ENCODE data around the gene ABCG1.

The ABCG1 gene

DNA sequence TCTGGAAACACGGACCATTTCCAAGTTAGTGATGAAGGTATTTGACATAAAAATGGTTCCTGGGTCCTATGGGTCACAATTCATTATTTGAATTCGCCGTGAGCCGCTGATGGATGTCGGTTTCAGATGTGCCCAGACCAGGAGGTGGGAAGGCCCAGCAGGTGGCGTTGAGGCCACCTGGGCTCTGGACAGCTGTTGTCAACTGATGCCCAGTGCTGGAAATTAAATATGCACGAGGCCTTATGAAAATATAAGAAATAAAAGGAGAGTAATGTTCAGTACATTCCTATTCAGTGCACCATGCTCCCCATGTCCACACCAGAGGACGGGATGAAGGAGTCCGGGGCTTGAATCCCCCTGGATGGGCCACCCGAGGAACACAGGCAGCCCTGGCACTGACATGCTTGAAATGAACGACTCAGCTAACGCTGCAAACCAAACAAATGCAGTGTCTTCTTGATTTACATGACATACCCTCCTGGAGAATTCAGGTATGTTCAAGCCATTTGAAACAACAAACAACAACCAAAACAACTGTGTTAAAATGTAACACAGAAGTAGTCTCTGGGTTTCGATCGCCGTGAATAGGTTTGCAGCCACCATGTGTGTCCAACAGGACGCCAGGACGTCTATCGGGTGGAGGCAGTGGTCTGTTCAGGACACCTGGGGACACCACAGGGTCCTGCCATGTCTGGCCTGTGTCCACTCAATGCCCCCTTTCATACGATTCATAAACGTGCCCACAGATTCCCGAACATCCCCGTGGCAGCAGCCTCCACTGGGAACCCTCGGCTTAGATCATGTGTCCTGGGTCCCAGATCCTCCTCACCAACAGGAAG lies 90.2 kb downstream of the ABCG1 start:
- peaks cover 6% of the 10 kb centered on the region; the same call in 1 of the 2 replicates for H3K27me3 ChIP-seq (ENCODE audit: insufficient read depth, low read length)
- no peaks in the 10 kb centered on the region for H3K79me2 ChIP-seq (ENCODE audit: insufficient read depth, low read length)
- no peaks in the 10 kb centered on the region for H3K9me3 ChIP-seq (ENCODE audit: low read length)
- H3K4me2 ChIP-seq (ENCODE audit: low read length): no peak overlapping the region
- TF ChIP-seq EZH2 (IDR thresholded peaks at IDR 0.05; ENCODE audit: borderline replicate concordance, low read length): no peak
- TF ChIP-seq, protein P1, sequence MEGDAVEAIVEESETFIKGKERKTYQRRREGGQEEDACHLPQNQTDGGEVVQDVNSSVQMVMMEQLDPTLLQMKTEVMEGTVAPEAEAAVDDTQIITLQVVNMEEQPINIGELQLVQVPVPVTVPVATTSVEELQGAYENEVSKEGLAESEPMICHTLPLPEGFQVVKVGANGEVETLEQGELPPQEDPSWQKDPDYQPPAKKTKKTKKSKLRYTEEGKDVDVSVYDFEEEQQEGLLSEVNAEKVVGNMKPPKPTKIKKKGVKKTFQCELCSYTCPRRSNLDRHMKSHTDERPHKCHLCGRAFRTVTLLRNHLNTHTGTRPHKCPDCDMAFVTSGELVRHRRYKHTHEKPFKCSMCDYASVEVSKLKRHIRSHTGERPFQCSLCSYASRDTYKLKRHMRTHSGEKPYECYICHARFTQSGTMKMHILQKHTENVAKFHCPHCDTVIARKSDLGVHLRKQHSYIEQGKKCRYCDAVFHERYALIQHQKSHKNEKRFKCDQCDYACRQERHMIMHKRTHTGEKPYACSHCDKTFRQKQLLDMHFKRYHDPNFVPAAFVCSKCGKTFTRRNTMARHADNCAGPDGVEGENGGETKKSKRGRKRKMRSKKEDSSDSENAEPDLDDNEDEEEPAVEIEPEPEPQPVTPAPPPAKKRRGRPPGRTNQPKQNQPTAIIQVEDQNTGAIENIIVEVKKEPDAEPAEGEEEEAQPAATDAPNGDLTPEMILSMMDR (IDR thresholded peaks at IDR 0.05; ENCODE audit: low read length): no peak; the same call in 1 of the 2 replicates
- no peaks in the 10 kb centered on the region for H4K20me1 ChIP-seq (ENCODE audit: insufficient read depth, low read length)
- no peaks in the 10 kb centered on the region for H3K9me2 ChIP-seq (ENCODE audit: low read depth, low read length)
- H3K9ac ChIP-seq (ENCODE audit: low read length): no peak overlapping the region
- no peak overlapping the region for H2AFZ ChIP-seq (ENCODE audit: low read length)
- H3K4me1 ChIP-seq (ENCODE audit: insufficient read depth, low read length, severe bottlenecking): no peaks in the 10 kb centered on the region
- no peak overlapping the region for H3K4me3 ChIP-seq (ENCODE audit: low read depth, low read length, poor library complexity, severe bottlenecking)
- no peak overlapping the region for H3K27ac ChIP-seq (ENCODE audit: low read depth, low read length, poor library complexity, severe bottlenecking)
- no peaks in the 10 kb centered on the region for H3K36me3 ChIP-seq (ENCODE audit: insufficient read depth, low read length)
- no peaks in the 10 kb centered on the region for H3F3A ChIP-seq (ENCODE audit: insufficient read depth, low read length)

GRCh38 chr21:42309753-42310213 lies 90.8 kb downstream of the ABCG1 start:
- Histone ChIP-seq H3K4me2 (ENCODE audit: low read length) (no peak overlapping the region), H3K27me3 (ENCODE audit: insufficient read depth, low read length) (peaks cover 6% of the 10 kb centered on the region; the same call in 1 of the 2 replicates), H3F3A (ENCODE audit: insufficient read depth, low read length) (no peaks in the 10 kb centered on the region), H3K36me3 (ENCODE audit: insufficient read depth, low read length) (no peaks in the 10 kb centered on the region), H3K9ac (ENCODE audit: low read length) (no peak overlapping the region), H3K9me3 (ENCODE audit: low read length) (no peaks in the 10 kb centered on the region), H4K20me1 (ENCODE audit: insufficient read depth, low read length) (no peaks in the 10 kb centered on the region), H3K4me3 (ENCODE audit: low read depth, low read length, poor library complexity, severe bottlenecking) (no peak overlapping the region), H3K79me2 (ENCODE audit: insufficient read depth, low read length) (no peaks in the 10 kb centered on the region), H3K27ac (ENCODE audit: low read depth, low read length, poor library complexity, severe bottlenecking) (no peak overlapping the region), H2AFZ (ENCODE audit: low read length) (no peak overlapping the region), H3K4me1 (ENCODE audit: insufficient read depth, low read length, severe bottlenecking) (no peaks in the 10 kb centered on the region), H3K9me2 (ENCODE audit: low read depth, low read length) (no peaks in the 10 kb centered on the region)
- TF ChIP-seq, protein P1 (IDR thresholded peaks at IDR 0.05; ENCODE audit: low read length): peak; percentile 76
- no peak for TF ChIP-seq EZH2 (IDR thresholded peaks at IDR 0.05; ENCODE audit: borderline replicate concordance, low read length)

DNA sequence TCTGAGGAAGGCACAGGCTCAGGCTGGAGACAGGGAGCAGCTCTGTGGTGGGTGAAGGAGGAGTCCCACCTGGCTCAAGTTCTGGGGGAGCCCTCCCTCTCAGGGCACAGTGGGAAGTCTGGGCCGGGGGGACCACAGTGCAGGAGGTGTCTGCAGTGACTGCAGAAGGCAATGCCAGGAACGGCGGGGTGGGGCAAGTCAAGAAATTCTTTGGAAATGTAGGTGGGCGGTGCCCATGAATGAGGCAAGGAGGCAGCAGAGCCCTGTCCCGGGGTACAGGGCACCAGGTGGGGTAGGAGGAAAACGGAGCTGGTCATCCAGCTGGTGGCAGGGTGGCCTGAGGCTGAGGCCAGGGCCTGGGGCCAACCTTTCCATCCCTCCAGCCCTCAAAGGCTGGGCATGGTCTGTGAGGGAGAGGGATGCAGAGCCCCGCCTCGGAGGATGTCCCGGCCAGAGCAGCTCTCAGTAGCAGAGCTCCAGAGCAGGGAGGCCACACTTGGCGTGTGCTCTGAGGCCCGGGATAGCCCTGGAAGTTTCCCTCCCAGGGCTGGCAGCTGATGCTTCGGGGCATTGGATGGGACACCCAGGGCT lies 91.6 kb downstream of the ABCG1 start:
- Histone ChIP-seq H3K9me3 (ENCODE audit: low read length) (no peaks in the 10 kb centered on the region), H3K27ac (ENCODE audit: low read depth, low read length, poor library complexity, severe bottlenecking) (no peak overlapping the region), H3K9ac (ENCODE audit: low read length) (no peak overlapping the region), H3K4me1 (ENCODE audit: insufficient read depth, low read length, severe bottlenecking) (no peaks in the 10 kb centered on the region), H3K36me3 (ENCODE audit: insufficient read depth, low read length) (no peaks in the 10 kb centered on the region), H2AFZ (ENCODE audit: low read length) (no peak overlapping the region), H3K79me2 (ENCODE audit: insufficient read depth, low read length) (no peaks in the 10 kb centered on the region), H3K4me3 (ENCODE audit: low read depth, low read length, poor library complexity, severe bottlenecking) (no peak overlapping the region), H3F3A (ENCODE audit: insufficient read depth, low read length) (no peaks in the 10 kb centered on the region), H3K27me3 (ENCODE audit: insufficient read depth, low read length) (peaks cover 6% of the 10 kb centered on the region; the same call in 1 of the 2 replicates), H3K4me2 (ENCODE audit: low read length) (no peak overlapping the region), H4K20me1 (ENCODE audit: insufficient read depth, low read length) (no peaks in the 10 kb centered on the region), H3K9me2 (ENCODE audit: low read depth, low read length) (no peaks in the 10 kb centered on the region)
- TF ChIP-seq, protein P1 (IDR thresholded peaks at IDR 0.05; ENCODE audit: low read length): no peak
- no peak for TF ChIP-seq EZH2 (IDR thresholded peaks at IDR 0.05; ENCODE audit: borderline replicate concordance, low read length)

Data from OCI-LY1 (cell line).